Measurements from ENCODE around the gene CCDC30.

DNA sequence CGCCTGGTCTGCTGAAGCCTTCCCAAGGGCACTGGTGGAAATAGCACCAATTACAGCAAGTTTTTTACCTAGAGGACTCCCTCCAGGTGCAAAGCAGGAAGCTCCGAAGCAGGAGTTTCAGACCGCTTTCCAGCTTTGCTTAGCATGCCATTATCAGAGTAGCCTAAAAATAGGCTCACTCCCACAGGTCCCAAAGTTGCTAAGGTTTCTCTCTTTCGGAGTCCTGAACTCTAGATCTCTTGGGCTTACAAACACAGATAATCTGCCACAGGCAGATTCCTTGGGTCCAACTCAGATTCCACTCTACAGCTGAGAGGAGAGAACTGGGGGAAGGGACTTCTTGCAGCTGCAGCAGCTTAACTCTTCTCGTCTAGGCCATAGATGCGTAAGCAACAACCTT is 29.7 kb upstream of the CCDC30 start:
- TF ChIP-seq, protein P1, sequence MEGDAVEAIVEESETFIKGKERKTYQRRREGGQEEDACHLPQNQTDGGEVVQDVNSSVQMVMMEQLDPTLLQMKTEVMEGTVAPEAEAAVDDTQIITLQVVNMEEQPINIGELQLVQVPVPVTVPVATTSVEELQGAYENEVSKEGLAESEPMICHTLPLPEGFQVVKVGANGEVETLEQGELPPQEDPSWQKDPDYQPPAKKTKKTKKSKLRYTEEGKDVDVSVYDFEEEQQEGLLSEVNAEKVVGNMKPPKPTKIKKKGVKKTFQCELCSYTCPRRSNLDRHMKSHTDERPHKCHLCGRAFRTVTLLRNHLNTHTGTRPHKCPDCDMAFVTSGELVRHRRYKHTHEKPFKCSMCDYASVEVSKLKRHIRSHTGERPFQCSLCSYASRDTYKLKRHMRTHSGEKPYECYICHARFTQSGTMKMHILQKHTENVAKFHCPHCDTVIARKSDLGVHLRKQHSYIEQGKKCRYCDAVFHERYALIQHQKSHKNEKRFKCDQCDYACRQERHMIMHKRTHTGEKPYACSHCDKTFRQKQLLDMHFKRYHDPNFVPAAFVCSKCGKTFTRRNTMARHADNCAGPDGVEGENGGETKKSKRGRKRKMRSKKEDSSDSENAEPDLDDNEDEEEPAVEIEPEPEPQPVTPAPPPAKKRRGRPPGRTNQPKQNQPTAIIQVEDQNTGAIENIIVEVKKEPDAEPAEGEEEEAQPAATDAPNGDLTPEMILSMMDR (IDR thresholded peaks at IDR 0.05), result no peak
- no peak for TF ChIP-seq POLR2A (IDR thresholded peaks at IDR 0.05)
